ENCODE measurements around the gene CLDN22.

GRCh38 chr4:183306811-183307210, 13.3 kb downstream of the CLDN22 start:
- TF ChIP-seq POLR2AphosphoS5 (IDR thresholded peaks at IDR 0.05; ENCODE audit: low read depth, low read length) (no peak), CTCF (IDR thresholded peaks at IDR 0.05) (no peak), ELF1 (IDR thresholded peaks at IDR 0.05) (no peak), RCOR1 (IDR thresholded peaks at IDR 0.05; ENCODE audit: low read length) (no peak), NRF1 (IDR thresholded peaks at IDR 0.05; ENCODE audit: low read depth, low read length) (no peak), MAX (IDR thresholded peaks at IDR 0.05; ENCODE audit: low read depth) (no peak), USF1 (IDR thresholded peaks at IDR 0.05; ENCODE audit: borderline replicate concordance, low read depth) (no peak), EP300 (IDR thresholded peaks at IDR 0.05; ENCODE audit: borderline replicate concordance in 1 of 2, low read depth in 1 of 2, low read length in 1 of 2) (no peak), SIN3A (IDR thresholded peaks at IDR 0.05; ENCODE audit: borderline replicate concordance, low read depth, low read length) (no peak), USF2 (IDR thresholded peaks at IDR 0.05; ENCODE audit: borderline replicate concordance, low read depth, low read length) (no peak)
